Measurements from ENCODE around the gene EYA4. TPM values are rescaled to one million over a fixed set of nuclear protein-coding genes. Genes with fewer than 3 reads are reported as not detected.

Gene EYA4
- total RNA-seq, 4 donors from 2014 or later, result 0.09 to 1.1 (median 0.61) TPM

DNA sequence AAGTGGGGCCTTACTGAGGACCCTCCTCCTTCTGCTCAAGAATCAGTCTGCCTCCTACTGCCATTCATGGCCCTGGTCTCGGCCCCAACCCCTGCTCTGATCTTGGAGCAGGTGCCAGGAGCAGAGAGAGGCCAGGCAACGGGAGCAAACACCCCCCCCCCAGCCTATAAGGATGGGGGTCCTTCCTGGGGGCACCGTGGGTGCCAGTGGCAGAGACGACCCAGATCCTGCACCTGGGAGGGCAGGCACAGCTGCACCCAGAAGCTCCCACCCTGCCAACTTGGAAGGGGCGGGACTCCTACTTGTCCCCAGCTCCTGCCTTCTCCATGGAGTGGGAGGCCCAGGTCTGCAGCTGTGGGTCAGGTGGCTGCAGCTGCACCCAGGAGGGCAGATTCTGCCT is 183.2 kb downstream of the EYA4 start:
- Histone ChIP-seq H3K9me3 (no peaks in the 10 kb centered on the region), H3K4me1 (no peaks in the 10 kb centered on the region), H3K27ac (no peak overlapping the region), H3K36me3 (no peaks in the 10 kb centered on the region), H3K27me3 (no peaks in the 10 kb centered on the region), H3K4me3 (no peak overlapping the region)
- intact Hi-C loops (cut with DNase I), result no loop called here
- DNase-seq, result no peak
- no CpG with 5 or more reads among the region's 5 CpGs for WGBS, 2 donors
- TF ChIP-seq, protein P1, sequence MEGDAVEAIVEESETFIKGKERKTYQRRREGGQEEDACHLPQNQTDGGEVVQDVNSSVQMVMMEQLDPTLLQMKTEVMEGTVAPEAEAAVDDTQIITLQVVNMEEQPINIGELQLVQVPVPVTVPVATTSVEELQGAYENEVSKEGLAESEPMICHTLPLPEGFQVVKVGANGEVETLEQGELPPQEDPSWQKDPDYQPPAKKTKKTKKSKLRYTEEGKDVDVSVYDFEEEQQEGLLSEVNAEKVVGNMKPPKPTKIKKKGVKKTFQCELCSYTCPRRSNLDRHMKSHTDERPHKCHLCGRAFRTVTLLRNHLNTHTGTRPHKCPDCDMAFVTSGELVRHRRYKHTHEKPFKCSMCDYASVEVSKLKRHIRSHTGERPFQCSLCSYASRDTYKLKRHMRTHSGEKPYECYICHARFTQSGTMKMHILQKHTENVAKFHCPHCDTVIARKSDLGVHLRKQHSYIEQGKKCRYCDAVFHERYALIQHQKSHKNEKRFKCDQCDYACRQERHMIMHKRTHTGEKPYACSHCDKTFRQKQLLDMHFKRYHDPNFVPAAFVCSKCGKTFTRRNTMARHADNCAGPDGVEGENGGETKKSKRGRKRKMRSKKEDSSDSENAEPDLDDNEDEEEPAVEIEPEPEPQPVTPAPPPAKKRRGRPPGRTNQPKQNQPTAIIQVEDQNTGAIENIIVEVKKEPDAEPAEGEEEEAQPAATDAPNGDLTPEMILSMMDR (IDR thresholded peaks at IDR 0.05), result no peak
- TF ChIP-seq POLR2A (IDR thresholded peaks at IDR 0.05), result no peak

DNA sequence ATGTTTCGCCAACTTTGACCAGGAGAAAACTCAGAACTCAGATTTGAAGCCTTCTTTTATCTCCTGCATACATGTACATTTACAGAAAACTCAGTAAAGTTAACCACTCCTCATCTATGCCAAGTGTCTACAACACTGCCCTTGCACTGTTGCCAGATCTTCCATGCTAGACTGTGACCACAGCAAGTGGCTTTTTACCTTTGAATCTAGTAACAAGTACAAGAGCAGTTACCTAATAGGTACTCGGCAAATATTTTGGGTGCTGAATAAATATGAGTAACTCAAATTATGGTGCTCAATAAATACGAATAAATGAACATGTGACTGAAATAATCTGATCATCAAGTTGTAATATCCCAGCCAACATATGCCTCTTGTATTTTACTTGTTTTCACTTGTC is 184.9 kb downstream of the EYA4 start:
- no peak overlapping the region for H3K4me3 ChIP-seq
- WGBS, 2 donors, result 78 to 94% methylated on average over 3 of the region's 3 CpGs

DNA sequence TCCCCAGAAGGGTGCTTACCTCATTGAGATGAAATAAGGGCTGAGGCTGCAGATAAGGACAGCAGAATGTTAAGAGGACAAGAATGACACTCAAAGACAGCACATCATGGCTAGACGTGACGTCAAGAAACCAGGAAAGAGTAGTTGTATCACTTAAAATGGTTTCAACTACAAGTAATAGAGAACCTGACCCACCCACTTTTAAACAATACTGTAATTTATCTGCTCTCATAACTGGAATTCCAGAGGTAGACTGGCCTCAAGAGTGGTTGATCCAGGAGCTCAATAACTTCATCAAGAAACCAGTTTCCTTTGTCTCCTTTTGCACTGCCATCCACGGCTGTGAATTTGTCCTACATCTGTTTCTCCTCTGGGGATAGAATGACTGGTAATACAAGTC is 187.1 kb downstream of the EYA4 start:
- 58 to 61% methylated on average over 3 of the region's 3 CpGs for WGBS, 2 donors
- no peaks in the 10 kb centered on the region for H3K9me3 ChIP-seq
- H3K27ac ChIP-seq, result no peak overlapping the region
- intact Hi-C loops (cut with DNase I), result no loop called here
- no peaks in the 10 kb centered on the region for H3K27me3 ChIP-seq
- no peak for DNase-seq
- no peaks in the 10 kb centered on the region for H3K36me3 ChIP-seq
- no peak for TF ChIP-seq POLR2A (IDR thresholded peaks at IDR 0.05)
- TF ChIP-seq, protein P1 (IDR thresholded peaks at IDR 0.05), result no peak
- H3K4me3 ChIP-seq, result no peak overlapping the region
- no peaks in the 10 kb centered on the region for H3K4me1 ChIP-seq

More for the DNA sequence above, 184.9 kb downstream of the EYA4 start:
- DNase-seq, result no peak
- TF ChIP-seq, protein P1 (IDR thresholded peaks at IDR 0.05), result no peak
- TF ChIP-seq POLR2A (IDR thresholded peaks at IDR 0.05), result no peak
- Histone ChIP-seq H3K36me3 (no peaks in the 10 kb centered on the region), H3K9me3 (no peaks in the 10 kb centered on the region), H3K4me1 (no peaks in the 10 kb centered on the region), H3K27me3 (no peaks in the 10 kb centered on the region), H3K27ac (no peak overlapping the region)
- intact Hi-C loops (cut with DNase I), result no loop called here

DNA sequence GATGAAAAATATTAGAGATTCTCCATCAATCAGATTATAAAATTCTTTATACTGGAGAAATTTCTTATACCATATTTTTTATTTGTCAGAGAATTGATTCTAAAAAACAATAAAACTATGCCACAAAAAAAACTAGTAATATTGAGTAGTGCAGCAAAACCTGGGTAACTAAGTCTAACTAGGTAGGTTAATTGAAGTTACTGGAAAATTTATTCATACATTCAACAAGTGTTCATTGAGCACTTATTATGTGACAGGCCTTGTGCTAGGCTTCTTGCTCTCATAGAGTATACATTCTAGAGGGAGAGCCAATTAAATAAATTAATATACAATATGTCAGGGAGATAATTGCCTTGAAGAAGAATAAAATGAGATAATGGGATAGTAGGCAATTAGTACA is 189.4 kb downstream of the EYA4 start:
- no peaks in the 10 kb centered on the region for H3K4me1 ChIP-seq
- H3K27me3 ChIP-seq, result no peaks in the 10 kb centered on the region
- TF ChIP-seq, protein P1 (IDR thresholded peaks at IDR 0.05), result no peak
- TF ChIP-seq POLR2A (IDR thresholded peaks at IDR 0.05), result no peak
- no peak overlapping the region for H3K27ac ChIP-seq
- intact Hi-C loops (cut with DNase I), result no loop called here
- no peak for DNase-seq
- no peaks in the 10 kb centered on the region for H3K9me3 ChIP-seq
- H3K4me3 ChIP-seq, result no peak overlapping the region
- H3K36me3 ChIP-seq, result no peaks in the 10 kb centered on the region

DNA sequence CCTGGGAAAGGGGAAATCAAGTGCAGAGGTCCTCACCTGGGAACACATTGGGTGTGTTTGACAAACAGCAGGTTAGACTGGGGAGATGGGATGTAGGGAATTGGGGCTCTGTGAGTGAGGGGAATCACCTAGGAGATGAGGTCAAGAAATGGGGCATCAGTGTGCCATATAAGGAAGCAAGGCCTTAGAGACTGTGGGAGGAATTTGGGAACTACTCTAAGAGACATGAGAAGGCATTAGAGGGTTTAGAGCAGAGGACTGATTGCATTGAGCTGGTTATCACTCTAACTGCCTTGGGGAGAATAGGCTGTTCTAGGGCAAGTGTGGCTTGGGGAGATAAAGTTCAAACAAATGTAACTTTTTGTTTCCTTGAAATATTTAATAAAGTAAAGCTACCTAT is 189.9 kb downstream of the EYA4 start:
- no peaks in the 10 kb centered on the region for H3K9me3 ChIP-seq
- H3K4me1 ChIP-seq, result no peaks in the 10 kb centered on the region
- H3K4me3 ChIP-seq, result no peak overlapping the region
- no peaks in the 10 kb centered on the region for H3K27me3 ChIP-seq
- H3K27ac ChIP-seq, result no peak overlapping the region
- intact Hi-C loops (cut with DNase I), result no loop called here
- no peaks in the 10 kb centered on the region for H3K36me3 ChIP-seq
- DNase-seq, result no peak
- TF ChIP-seq, protein P1 (IDR thresholded peaks at IDR 0.05), result no peak
- TF ChIP-seq POLR2A (IDR thresholded peaks at IDR 0.05), result no peak

Measured in esophagus squamous epithelium (tissue), 5 donors.